DOHH2 (cell line): ENCODE measurements around the gene SPTAN1.
"Not testable (repeated sequence)": the region's sequence is repeated elsewhere in the genome, so short reads cannot be mapped to it uniquely, and the experiment has no call there.

Experiments used
- H3F3A ChIP-seq: fragments of 200-600 bp; sonication (generic), shearing (Covaris generic); 2 replicates; pipeline ENCODE4 v1.6.0; 2016; ENCODE audit warnings: antibody characterized with exemption, mild to moderate bottlenecking; ENCODE audit not compliant: control insufficient read depth, insufficient read depth
- H3K27ac ChIP-seq: fragments of 200-600 bp; sonication (generic); 2 replicates; pipeline ENCODE4 v1.5.1; 2014; ENCODE audit warnings: low read depth, mild to moderate bottlenecking, low read length, moderate library complexity
- H3K27me3 ChIP-seq: fragments of 200-600 bp; sonication (generic); 2 replicates; pipeline ENCODE4 v1.6.1; 2014; ENCODE audit warnings: mild to moderate bottlenecking, low read length, mixed read lengths; ENCODE audit not compliant: control insufficient read depth
- H3K36me3 ChIP-seq: fragments of 200-600 bp; sonication (generic); 2 replicates; pipeline ENCODE4 v1.6.1; 2014; ENCODE audit warnings: mild to moderate bottlenecking, low read length, moderate library complexity, mixed read lengths; ENCODE audit not compliant: control insufficient read depth
- H3K4me1 ChIP-seq: fragments of 200-600 bp; sonication (generic); 2 replicates; pipeline ENCODE4 v1.6.1; 2014; ENCODE audit warnings: mild to moderate bottlenecking, low read length, mixed read lengths; ENCODE audit not compliant: control insufficient read depth
- H3K4me2 ChIP-seq: fragments of 200-600 bp; sonication (generic); 2 replicates; pipeline ENCODE4 v1.6.0; 2014; ENCODE audit warnings: mild to moderate bottlenecking, low read length, moderate library complexity
- H3K4me3 ChIP-seq: fragments of 200-600 bp; sonication (generic); 2 replicates; pipeline ENCODE4 v1.5.1; 2014; ENCODE audit warnings: mild to moderate bottlenecking, low read length, mixed read lengths
- H3K79me2 ChIP-seq: fragments of 200-600 bp; sonication (generic); 2 replicates; pipeline ENCODE4 v1.6.1; 2014; ENCODE audit warnings: mild to moderate bottlenecking, low read length, mixed read lengths; ENCODE audit not compliant: control insufficient read depth
- H3K9me2 ChIP-seq: fragments of 200-600 bp; sonication (generic); replicated peaks from 2 replicates; pipeline ENCODE4 v1.6.1; 2014; ENCODE audit warnings: mild to moderate bottlenecking, low read length, mixed read lengths; ENCODE audit not compliant: control insufficient read depth
- H3K9me3 ChIP-seq: fragments of 200-600 bp; sonication (generic); 2 replicates; pipeline ENCODE4 v1.6.1; 2014; ENCODE audit warnings: antibody characterized with exemption, low read length, mixed read lengths; ENCODE audit not compliant: control insufficient read depth, insufficient read depth
- H4K20me1 ChIP-seq: fragments of 200-600 bp; sonication (generic); 2 replicates; pipeline ENCODE4 v1.6.0; 2014; ENCODE audit warnings: low read depth, mild to moderate bottlenecking, antibody characterized with exemption, low read length, moderate library complexity; ENCODE audit not compliant: control insufficient read depth, insufficient read depth
- CTCF ChIP-seq: fragments of 200-600 bp; sonication (generic); IDR thresholded peaks from one replicate; pipeline ENCODE4 v1.5.1; 2014; ENCODE audit warnings: antibody characterized with exemption, mild to moderate bottlenecking, low read depth, low read length; ENCODE audit not compliant: poor library complexity, severe bottlenecking
- EZH2phosphoT487 ChIP-seq: fragments of 200-600 bp; sonication (generic); IDR thresholded peaks from 2 replicates; pipeline ENCODE4 v1.6.1; 2017; ENCODE audit warnings: borderline replicate concordance, mild to moderate bottlenecking, antibody characterized with exemption, low read length, moderate library complexity, mixed read lengths

The SPTAN1 gene

GRCh38 chr9:128656416-128657343 lies 104.3 kb downstream of the SPTAN1 start, which contains the start of gene DYNC2I2:
DYNC2I2 (minus strand) TSS chr9:128656847; CDS start chr9:128656726, 121 bp downstream.
- Histone ChIP-seq H3K27me3 (no peaks in the 10 kb centered on the region), H3K79me2 (peaks cover 13% of the 10 kb centered on the region), H3K9me3 (no peaks in the 10 kb centered on the region), H3K27ac (peak within 1 kb of the TSS; percentile 85), H3K9me2 (no peaks in the 10 kb centered on the region), H3K36me3 (peaks cover 14% of the 10 kb centered on the region), H3K4me1 (peaks cover 22% of the 10 kb centered on the region), H3K4me3 (peak within 1 kb of the TSS; percentile 85), H3F3A (peaks cover 4% of the 10 kb centered on the region; the same call in 1 of the 2 replicates), H3K4me2 (peak within 1 kb of the TSS; percentile 82), H4K20me1 (no peaks in the 10 kb centered on the region)
- TF ChIP-seq CTCF = no peak
- no peak for TF ChIP-seq EZH2phosphoT487

GRCh38 chr9:128657344-128657704 lies 104.9 kb downstream of the SPTAN1 start:
- TF ChIP-seq CTCF (no peak), EZH2phosphoT487 (no peak)

GRCh38 chr9:128657796-128658195 lies 105.4 kb downstream of the SPTAN1 start:
- H3K4me2 ChIP-seq = no peak overlapping the region

More at GRCh38 chr9:128657344-128657704, 104.9 kb downstream of the SPTAN1 start:
- H3K27ac ChIP-seq = peak overlapping the region; percentile 85
- peak overlapping the region; percentile 82 for H3K4me2 ChIP-seq
- H3K79me2 ChIP-seq = peaks cover 13% of the 10 kb centered on the region
- no peaks in the 10 kb centered on the region for H3K27me3 ChIP-seq
- peaks cover 14% of the 10 kb centered on the region for H3K36me3 ChIP-seq
- H3K9me2 ChIP-seq = no peaks in the 10 kb centered on the region
- no peaks in the 10 kb centered on the region for H3K9me3 ChIP-seq
- H4K20me1 ChIP-seq = no peaks in the 10 kb centered on the region
- H3K4me3 ChIP-seq = peak overlapping the region; percentile 85
- peaks cover 4% of the 10 kb centered on the region; the same call in 1 of the 2 replicates for H3F3A ChIP-seq
- H3K4me1 ChIP-seq = peaks cover 22% of the 10 kb centered on the region

GRCh38 chr9:128666481-128666941 lies 114.1 kb downstream of the SPTAN1 start:
- not testable (repeated sequence) for H3K27ac ChIP-seq, H3K4me2 ChIP-seq, H3K4me3 ChIP-seq, H3F3A ChIP-seq, H3K27me3 ChIP-seq, H3K36me3 ChIP-seq, H4K20me1 ChIP-seq, H3K4me1 ChIP-seq, H3K9me3 ChIP-seq, H3K9me2 ChIP-seq, H3K79me2 ChIP-seq

More at GRCh38 chr9:128657796-128658195, 105.4 kb downstream of the SPTAN1 start:
- H3K27me3 ChIP-seq = no peaks in the 10 kb centered on the region
- H3K9me3 ChIP-seq = no peaks in the 10 kb centered on the region
- no peaks in the 10 kb centered on the region for H4K20me1 ChIP-seq
- TF ChIP-seq CTCF (no peak), EZH2phosphoT487 (no peak)
- H3F3A ChIP-seq = peaks cover 4% of the 10 kb centered on the region; the same call in 1 of the 2 replicates
- H3K79me2 ChIP-seq = peaks cover 13% of the 10 kb centered on the region
- H3K36me3 ChIP-seq = peaks cover 13% of the 10 kb centered on the region
- no peaks in the 10 kb centered on the region for H3K9me2 ChIP-seq
- H3K27ac ChIP-seq = no peak overlapping the region
- peaks cover 22% of the 10 kb centered on the region for H3K4me1 ChIP-seq
- no peak overlapping the region for H3K4me3 ChIP-seq
